ENCODE data around the gene ITGBL1.

The ITGBL1 gene

GRCh38 chr13:101703081-101703480 lies 250.6 kb downstream of the ITGBL1 start:
- no peak for DNase-seq (ENCODE audit: low read depth)

GRCh38 chr13:101703838-101704237 lies 251.4 kb downstream of the ITGBL1 start:
- DNase-seq (ENCODE audit: low read depth), result no peak

GRCh38 chr13:101706651-101707050 lies 254.2 kb downstream of the ITGBL1 start:
- DNase-seq (ENCODE audit: low read depth), result no peak

- no peak for DNase-seq (ENCODE audit: low read depth)
Measured at GRCh38 chr13:101707659-101708058, 255.2 kb downstream of the ITGBL1 start.

DNA sequence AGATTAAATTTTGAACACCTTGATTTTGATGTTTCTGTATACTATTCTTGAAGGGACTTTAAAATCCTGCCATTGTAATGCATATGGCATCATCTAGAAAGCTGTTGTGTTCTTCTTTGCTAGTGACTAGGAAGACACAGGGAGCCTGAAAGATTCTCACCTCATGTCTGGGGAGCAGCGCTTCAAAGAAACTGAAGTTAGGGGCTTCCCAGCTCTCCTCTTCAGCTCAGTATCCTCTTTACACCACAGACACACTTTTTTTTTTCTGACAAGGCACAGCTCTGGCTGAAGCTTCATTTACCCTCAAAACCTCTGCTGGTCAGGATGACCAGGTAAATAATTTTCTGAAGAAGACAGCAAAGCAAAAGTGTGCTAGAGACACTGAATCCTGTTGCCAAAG lies 255.6 kb downstream of the ITGBL1 start:
- no peak for DNase-seq (ENCODE audit: low read depth)

- DNase-seq (ENCODE audit: low read depth), result no peak
Measured at GRCh38 chr13:101709952-101710351, 257.5 kb downstream of the ITGBL1 start.

DNA sequence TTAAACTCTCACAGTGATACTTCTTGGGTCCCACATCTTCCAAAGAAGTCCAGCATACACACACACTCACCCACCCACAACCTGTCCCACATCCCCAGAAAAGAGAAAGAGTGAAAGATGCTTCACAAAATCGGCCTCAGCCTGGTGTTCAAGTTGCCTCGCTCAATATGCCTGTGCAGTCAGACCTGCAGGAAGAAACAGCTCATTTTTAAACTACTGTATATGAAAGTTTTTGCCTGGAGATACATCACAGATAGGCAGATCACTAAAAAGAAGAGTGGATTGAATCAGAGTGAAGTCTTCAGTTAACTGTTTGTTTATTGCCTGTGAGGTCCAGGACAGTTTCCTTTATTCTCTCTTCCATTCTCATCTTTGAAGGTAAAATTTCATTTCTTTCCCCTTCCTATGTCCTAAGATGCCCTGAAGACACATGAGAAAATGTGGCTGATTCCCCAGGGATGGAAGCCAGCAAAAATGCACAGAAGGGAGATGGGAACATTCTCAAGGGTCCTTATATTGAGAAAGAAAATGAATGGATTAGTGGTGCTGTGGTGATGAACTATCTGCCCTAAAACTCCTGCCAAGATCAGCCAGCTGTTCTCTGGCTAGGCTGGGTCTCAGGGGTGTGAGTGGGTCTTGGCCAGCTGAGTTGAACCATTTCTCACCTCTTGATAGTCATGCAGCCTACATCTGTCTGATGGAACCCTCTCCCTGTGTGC lies 259.0 kb downstream of the ITGBL1 start:
- no peak for DNase-seq (ENCODE audit: low read depth)

- no peak for DNase-seq (ENCODE audit: low read depth)
Measured at GRCh38 chr13:101712026-101712348, 259.5 kb downstream of the ITGBL1 start.

- DNase-seq (ENCODE audit: low read depth), result no peak
Measured at GRCh38 chr13:101714195-101714594, 261.7 kb downstream of the ITGBL1 start.

DNA sequence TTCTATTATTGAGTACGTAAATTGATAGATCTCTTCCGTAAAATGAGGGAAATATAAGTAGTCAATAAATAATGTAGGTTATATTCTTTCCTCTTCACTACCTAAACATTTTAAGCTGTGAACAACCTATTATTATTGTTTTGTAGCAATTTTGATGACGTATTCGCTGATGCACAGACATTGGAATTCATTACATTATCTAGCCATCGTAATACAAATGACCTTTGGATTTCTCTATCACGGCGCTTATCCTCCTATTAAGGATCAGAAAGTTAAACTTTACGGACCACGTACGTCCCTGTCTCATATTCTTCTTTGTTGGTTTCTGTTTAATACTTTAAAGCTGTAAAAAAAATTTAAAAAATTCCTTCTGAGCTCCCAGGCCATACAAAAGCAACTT lies 264.9 kb downstream of the ITGBL1 start:
- no peak for DNase-seq (ENCODE audit: low read depth)

GRCh38 chr13:101718496-101718895 lies 266.0 kb downstream of the ITGBL1 start:
- no peak for DNase-seq (ENCODE audit: low read depth)

GRCh38 chr13:101726681-101727080 lies 274.2 kb downstream of the ITGBL1 start:
- DNase-seq (ENCODE audit: low read depth), result no peak

GRCh38 chr13:101727118-101727517 lies 274.6 kb downstream of the ITGBL1 start:
- no peak for DNase-seq (ENCODE audit: low read depth)

DNA sequence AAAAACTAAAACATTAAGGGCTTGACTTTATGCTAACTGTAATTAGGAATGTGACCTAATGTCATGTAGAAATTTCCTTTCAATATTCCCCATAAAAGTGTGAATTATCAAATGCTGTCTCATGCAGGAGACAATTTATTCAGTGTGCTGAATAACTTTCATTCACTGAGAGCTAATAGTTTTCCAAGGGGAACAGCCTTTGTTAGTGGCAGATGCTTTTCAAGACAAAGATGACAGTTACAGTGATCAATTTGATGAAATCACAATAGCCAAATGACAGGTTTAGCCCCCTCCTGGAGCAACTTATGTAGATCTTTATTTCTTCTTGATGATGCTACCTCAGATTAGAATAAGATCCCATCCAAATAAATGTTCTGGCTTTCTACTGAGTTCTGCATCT lies 275.5 kb downstream of the ITGBL1 start:
- no peak for DNase-seq (ENCODE audit: low read depth)

GRCh38 chr13:101728615-101729014 lies 276.1 kb downstream of the ITGBL1 start:
- no peak for DNase-seq (ENCODE audit: low read depth)

GRCh38 chr13:101730420-101731000 lies 278.0 kb downstream of the ITGBL1 start:
- no peak for DNase-seq (ENCODE audit: low read depth)

DNA sequence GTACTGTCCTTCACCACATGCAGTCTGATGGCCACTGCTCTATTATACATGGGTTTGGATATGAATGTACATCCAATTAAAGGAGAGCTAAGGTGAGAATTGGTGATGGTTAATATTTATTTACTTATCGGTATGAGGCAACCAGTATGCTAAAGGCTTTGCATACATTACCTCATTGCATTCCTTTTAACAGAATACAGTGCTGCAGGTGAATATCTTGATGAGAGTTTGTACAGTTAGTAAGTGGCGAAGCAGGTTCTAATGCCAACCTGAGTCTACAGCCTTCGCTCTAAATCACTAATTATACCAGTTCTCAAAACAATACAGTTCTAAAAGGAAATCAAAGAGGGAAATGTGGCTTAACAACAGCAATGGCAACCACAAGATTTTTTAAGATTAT lies 284.1 kb downstream of the ITGBL1 start:
- DNase-seq (ENCODE audit: low read depth), result no peak

DNA sequence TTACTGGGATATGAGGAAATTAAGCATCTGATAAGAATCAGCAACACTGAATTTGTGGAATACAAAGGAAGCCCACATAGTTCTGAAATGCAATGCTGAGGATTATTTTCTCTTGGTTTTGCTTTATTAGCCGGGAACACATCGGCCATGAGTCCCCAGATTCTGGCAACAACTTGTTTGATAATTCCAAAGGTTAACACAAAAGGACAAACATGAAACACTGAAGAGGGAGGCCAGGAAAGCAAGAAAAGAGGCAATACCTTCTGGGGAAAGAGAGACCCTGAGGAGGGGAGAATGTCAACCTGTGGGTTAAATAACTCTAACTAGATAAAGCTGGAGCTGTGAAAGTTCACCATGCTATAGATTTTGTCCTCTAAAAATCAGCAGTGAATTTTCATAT lies 285.9 kb downstream of the ITGBL1 start:
- DNase-seq (ENCODE audit: low read depth), result no peak

GRCh38 chr13:101739382-101740178 lies 287.1 kb downstream of the ITGBL1 start:
- DNase-seq (ENCODE audit: low read depth), result no peak

DNA sequence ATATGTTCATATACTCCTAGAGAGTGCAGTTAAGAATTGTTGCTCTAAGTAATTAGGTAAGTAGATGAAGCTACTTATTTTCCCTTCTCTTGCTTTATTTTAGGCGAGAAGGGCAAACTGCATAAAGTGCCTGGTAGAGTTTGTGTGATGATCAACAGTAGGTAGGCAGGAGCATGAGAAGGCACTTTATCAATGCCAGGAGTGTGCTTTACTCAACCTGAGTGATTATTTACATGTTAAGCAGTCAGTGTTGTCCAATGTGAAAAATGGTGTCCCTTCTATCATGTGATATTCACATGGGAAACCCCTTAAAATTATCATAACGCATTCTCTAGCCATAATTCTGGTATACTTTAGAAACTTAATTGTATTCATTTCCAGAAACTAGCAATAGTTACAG lies 294.0 kb downstream of the ITGBL1 start:
- DNase-seq (ENCODE audit: low read depth), result no peak

DNA sequence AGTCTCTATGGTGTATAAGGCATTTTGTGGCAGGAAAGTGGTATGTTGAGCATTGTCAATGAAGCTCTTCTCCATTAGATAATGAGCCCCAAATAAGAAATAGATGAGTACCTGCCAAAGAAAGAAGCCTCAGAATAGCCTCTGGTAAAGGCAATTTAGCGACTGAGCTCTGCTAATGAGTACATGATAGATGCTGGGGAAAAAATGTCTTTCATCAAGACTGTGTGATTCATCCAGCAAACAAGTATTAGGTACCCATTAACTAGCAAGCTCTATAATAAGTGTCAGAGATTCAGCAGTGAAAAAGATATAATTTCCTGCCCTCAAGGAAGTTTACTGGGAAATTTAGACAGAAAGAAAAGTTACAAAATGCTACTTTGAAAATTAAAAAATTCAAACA lies 294.6 kb downstream of the ITGBL1 start:
- DNase-seq (ENCODE audit: low read depth), result no peak

- DNase-seq (ENCODE audit: low read depth), result no peak
Measured at GRCh38 chr13:101749584-101749983, 297.1 kb downstream of the ITGBL1 start.

GRCh38 chr13:101751488-101751887 lies 299.0 kb downstream of the ITGBL1 start:
- no peak for DNase-seq (ENCODE audit: low read depth)
